Hindlimb muscle (tissue), 1 donor: ENCODE results near the gene AMN. TPM values are rescaled to one million over a fixed set of nuclear protein-coding genes. Genes with fewer than 3 reads are reported as not detected.

ENCODE experiments used
- DNase-seq: peaks from one replicate; pipeline ENCODE4 v3.0.0-alpha.2; 2013
- polyA plus RNA-seq: library from polyadenylated mRNA; unstranded; fragments of 120-200 nt; gene quantifications from one replicate; pipeline ENCODE4 v1.2.1, GENCODE V29; 2013; ENCODE audit not compliant: insufficient read length

AMN gene
- polyA plus RNA-seq, 1 donor, result 0.59 TPM

- DNase-seq, result no peak
These were observed 7.0 kb downstream of the AMN start for GRCh38 chr14:102929241-102930137.

- no peak for DNase-seq
These were observed 7.8 kb downstream of the AMN start for GRCh38 chr14:102930138-102930752.

DNA sequence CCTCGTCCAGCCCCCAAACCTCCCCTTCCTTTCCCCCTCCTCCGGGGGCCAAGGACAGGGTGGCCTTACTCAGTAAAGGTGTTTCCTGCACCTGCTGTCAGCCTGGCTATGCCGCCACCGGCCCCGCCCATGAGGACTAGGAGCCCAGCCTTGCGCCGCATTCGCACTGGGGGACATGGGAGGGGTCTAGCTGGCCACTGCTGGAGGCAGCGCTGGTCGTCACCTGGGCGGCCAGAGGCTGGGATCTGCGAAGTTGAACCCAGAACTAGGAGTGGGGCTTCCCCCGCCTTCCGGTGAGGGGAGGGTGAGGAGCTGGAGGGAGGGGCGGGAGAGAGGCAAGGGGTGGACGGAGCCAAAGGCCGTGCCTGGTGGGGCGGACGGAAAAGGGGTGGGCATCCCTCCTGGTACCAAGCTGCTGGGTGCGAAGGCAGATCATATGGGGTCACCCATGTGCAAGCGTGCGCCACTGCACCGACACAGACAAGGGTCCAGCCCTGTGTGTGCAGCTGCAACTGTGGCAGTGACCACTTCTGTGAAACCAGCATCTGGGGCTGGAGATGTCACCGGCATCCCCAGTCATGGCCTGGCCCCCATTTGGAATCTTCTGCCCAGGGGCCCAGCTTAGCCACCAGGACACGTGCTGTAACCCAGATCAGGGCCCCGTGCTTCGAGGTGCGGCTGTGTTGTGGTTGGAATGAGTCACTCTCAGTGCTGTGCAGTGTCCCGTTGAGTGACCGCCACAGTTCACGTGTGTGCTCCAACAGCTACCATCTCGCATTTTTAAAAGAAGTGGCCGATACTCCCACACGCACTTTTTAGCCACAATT, 8.5 kb downstream of the AMN start:
- no peak for DNase-seq

DNA sequence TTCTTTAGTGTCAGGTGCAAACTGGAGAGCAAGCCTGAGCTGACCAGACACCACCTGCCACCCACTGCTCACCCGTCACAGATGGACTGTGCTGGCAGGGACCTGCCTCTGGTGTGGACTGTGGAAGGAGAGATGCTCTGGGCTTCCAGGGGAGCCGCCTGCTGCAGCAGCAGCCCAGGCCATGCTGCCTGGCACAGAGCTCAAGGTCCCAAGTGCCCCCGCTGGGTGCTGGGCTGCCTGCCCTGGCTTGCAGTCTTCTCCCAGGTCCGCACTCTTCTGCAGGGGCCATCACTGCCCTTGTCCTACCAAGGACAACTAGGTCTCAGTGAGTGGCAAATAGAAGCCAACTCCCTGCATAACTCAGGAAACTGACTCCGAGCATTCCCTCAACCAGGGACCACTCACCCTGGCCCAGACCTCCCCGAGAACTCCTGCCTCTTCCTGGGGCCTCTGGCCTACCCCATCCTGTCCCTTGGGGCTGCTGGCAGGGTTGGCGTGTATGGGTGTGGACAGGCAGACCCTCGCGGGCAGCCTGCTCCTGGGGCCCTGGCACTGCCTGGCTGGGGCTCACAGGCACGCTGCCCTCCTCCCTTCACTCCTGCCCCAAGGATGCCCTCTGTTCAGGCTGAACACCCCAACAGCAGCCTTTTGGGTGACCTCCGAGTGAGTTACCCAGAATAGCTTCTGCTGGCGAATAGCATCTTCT, 9.3 kb downstream of the AMN start:
- DNase-seq, result no peak

GRCh38 chr14:102932484-102933248, 10.2 kb downstream of the AMN start:
- no peak for DNase-seq

DNA sequence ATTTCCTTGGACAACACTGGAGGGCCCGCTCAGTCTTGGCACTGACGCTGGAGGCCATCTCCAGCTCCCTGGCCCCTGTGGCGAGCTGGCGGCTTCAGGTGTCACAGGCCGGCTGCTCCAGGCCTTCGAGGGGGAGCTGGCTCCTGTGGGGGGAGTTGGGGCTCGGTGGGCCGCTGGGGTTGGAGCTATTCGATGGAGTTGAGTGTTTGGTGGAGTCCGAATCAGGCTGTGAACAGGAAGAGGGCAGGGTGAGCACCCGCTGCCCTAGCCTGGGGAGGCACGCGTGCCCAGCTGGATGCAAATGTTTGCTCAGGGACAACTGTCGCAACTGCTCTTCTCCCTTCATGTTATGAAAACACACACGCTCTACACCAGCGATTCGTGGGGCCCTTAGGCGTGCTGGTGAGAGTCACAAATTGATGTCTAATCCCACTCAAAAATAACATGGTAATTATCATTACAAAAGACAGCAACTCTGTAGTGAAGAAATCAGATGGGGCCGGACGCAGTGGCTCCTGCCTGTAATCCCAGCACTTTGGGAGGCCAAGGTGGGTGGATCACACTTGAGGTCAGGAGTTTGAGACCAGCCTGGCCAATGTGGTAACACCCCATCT, 11.3 kb downstream of the AMN start:
- DNase-seq, result no peak

DNA sequence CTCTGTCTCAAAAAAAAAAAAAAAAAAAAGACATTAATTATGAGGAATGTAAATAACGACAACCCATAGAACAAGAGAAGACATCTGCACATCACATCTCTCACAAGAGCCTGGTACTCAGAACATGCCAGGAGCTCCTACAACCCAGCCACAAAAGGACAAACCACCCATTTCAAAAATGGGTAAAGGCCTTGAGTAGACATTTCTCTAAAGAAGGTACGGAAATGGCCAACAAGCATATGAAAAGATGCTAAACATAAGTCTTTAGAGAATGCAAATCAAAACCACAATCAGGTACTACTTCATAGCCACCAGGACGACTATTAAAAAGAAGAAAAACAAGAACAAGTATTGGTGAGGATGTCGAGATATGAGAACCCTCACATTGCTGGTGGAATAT, 13.3 kb downstream of the AMN start:
- DNase-seq, result no peak

DNA sequence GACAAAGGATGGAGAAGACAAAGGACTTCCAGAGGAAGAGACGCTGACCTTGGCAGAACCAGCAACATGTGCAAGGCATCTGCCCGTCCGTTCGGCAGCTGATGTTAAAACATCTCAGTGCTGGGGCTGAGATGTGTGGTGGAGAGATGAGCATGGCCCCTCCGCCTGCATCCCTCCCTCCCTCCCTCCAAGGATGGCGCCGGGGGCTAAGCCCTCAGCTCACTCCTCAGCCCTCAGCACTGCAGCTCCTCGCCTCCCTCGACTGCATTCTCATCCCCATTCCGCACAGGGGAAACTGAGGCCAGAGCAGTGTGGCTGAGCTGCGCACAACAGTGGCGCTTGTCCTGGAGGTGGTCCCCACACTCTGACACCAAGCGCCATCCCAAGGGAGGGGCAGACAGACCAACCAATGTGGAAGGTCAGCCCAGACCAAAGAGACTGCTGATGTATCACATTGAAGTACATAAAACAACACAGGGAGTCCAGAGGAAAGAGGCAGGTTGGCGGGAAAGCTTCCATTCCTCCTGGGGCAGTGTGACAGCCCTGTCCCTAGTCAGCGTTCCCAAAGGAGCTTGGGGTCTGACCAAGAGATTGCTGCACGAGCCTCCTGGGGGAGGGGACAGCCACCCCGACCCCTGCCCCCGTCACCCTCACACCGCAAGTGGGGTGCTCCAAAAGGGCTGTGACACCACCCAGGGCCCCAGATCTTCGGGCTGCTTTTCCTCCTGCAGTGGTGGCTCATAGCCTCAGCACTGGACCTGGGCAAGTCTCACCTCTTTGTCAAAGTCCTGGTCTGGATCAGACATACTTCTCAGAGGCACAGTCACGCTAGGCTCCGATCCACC, 15.1 kb downstream of the AMN start:
- no peak for DNase-seq

DNA sequence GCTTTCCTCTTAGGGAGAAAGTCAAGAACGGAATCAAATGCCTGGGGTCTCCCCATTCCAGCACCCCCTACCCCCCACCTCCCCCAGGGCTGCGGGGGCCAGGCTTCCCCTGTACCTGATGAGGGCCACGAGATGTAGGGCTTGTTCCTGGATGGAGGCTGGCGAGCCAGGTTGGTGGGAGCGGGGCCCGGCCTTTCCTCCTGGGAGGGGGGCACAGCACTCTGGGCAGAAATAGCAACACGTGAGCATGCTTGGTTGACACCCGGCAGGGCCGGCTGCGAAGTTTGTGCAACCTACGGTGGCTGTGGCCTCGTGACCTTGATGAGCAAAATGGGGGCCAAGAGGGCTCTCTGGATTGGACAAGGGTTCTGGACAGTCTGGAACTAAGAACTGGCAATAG, 15.7 kb downstream of the AMN start:
- DNase-seq, result no peak

DNA sequence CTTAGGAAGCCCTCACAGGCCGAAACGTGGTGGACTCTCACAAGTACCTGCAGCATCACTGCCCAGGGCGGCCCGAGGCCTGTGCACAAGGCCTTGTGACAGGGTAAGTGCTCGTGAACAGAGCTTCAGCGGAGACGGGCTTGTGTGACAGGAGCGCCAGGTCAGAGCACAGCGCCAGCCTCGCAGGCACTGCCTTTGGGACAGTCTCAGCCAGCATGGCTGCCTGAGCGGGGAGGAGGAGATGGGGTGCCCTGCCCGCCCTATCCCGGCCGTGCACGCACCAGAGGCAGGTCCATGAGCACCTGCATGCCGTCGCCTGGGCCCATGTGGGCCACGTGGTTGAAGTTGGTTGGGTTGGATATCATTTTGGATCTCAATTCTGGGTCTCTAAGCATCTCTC, 16.9 kb downstream of the AMN start:
- DNase-seq, result no peak

GRCh38 chr14:102939820-102940561, 17.5 kb downstream of the AMN start:
- no peak for DNase-seq

DNA sequence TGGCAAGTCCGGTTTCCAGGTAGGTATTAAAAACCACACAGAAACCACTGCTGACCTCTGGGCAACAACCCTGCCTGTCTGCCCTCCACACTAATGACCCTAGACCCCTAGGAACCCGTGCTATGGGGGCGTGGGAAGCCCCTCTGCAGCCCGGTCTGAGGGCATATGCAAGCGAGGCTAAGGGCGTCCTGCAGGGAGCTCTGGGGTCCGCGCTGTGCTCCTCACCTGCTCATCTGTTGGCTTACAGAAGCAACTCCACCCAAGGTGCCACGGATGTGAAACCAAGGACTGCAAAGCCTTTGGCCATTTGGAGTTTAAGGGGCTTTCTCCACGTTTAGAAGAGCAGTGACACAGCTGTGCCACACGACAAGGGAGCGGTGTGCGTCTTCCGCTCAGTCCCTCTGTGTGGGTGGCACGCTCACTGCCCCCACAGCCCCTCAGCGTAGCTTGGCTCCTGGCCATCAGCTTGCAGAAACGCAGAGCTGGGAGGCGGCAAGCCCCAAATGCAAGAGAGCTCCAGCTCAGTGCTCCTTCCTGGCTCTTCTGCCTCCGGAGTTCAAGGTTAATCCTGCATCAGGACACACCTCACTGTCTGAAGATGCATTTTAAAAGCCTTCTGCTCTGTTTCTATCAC, 18.4 kb downstream of the AMN start:
- no peak for DNase-seq

DNA sequence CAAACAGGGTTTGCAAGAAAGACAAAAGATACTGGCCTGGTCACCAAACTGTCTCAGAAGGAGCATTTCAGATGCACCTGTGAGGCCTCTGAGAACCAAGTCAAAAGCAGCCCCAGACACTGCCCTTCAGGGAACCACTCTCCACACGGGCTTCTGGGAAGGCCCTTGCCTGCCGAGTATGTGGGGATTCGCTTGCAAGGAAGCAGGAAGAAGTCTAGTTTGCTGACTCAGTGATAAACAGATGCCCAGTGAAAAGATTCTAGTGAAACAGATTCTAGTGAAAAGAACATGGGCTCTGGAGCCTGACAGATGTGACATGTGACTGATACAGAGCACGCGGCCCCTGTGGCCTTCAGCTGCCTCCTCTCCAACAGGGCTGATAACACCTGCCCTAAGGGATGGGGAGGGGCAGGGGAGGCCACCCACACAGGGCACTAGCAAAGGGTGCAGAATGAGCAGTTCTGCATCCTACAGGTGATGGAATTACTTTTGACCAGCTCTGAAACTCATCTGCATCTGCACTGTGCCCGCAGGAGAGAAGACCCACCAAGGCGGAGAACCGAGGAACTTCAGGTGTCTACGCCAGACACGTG, 19.1 kb downstream of the AMN start:
- no peak for DNase-seq

- no peak for DNase-seq
These were observed 19.6 kb downstream of the AMN start for GRCh38 chr14:102942069-102942468.

DNA sequence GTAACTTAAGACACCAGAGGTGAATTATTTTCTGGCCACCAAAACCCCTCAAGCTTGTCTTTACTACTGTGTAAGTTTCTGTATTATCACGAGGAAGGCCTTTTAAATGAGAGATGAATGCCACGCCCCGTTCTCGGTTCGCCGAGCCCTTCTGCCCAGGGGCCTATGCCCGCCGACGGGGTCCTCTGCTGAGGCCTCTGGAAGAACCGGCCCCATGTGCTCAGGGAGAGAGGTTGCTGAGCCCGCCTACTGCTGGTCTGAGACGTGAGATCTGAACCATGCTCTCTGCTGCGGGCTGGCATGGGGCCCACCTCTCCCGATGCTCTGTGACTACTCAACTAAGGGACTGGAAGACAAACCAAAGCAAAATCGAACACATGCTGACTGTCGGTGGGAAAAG, 21.0 kb downstream of the AMN start:
- DNase-seq, result no peak

GRCh38 chr14:102943979-102944378, 21.5 kb downstream of the AMN start:
- no peak for DNase-seq

- DNase-seq, result no peak
These were observed 22.2 kb downstream of the AMN start for GRCh38 chr14:102944448-102945330.
